GM20431 (cell line): ENCODE data around the gene TCAIM.
"Not testable (repeated sequence)": the region's sequence is repeated elsewhere in the genome, so short reads cannot be mapped to it uniquely, and the experiment has no call there.

Experiments
- in situ Hi-C: fragments of 300-500 bp; cut with MseI, MboI; formaldehyde crosslinking; loops from one replicate; pipeline ENCODE4 v1.15.0; 2020; ENCODE audit warnings: low sequenced_read_pairs; ENCODE audit not compliant: unreplicated experiment

Gene TCAIM

DNA sequence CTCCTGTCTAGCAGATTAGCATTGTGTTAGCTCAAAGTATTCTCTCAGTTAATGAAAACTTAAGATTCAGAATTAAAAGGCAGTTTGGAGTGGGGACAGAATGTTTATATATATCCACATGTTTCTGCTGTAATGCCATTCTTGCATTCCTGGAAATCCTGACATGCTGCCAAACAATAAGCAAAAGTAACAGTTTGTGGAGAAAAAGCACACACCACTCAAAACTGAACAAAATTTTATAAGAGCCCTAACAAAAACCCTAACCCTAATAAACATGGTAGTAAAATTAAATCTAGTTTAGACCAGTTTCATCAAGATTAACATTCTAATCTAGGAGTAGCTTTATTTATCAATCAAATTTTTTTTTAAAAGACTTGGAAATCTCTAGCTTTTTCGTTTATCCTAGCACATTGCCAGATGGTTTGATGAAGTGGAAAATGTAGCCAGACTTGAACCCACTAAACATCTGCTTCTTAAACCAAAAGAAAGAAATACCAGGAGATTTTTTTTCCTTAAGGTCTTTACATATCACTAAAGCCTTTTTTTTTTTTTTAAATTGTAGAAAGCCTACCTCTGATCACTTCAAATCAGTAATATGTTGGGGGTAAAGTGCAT, 3.7 kb downstream of the TCAIM start:
- in situ Hi-C loops: no loop called here

DNA sequence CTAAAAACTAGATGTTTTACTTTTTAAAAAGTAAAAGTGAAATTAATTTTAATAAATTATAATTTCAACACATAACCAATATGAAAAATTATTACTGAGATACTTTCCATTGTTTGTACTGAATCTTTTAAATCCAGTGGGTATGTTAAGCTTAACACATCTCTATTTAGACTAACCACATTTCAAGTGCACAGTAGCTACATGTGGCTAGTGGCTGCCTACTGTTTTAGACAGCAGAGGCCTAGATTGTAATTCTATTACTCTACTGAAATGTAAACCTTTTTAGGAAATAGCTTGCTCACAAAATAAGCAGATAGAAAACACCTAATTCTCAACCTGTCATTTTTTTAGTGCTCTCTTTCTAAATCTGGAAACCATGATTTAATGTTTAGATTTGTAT, 4.9 kb downstream of the TCAIM start:
- in situ Hi-C loops: no loop called here

DNA sequence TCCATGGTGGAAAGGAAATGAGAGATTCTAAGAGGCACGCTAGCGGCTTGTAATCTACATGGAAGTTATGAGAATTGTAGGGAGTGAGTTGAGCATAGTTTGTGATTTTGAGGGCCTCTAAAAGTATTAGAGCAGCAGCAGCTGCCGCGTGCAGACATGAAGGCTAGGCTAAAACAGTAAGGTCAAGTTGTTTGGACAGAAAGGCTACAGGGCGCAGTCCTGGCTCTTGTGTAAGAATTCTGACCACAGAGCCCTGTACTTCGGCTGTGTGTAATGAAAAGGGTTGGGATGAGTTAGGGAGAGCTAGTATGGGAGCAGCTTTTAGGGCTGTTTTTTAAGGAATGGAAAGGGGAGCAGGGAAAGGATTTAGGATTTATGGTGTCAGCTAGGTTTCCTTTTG, 8.0 kb downstream of the TCAIM start:
- in situ Hi-C loops: not testable (repeated sequence)

DNA sequence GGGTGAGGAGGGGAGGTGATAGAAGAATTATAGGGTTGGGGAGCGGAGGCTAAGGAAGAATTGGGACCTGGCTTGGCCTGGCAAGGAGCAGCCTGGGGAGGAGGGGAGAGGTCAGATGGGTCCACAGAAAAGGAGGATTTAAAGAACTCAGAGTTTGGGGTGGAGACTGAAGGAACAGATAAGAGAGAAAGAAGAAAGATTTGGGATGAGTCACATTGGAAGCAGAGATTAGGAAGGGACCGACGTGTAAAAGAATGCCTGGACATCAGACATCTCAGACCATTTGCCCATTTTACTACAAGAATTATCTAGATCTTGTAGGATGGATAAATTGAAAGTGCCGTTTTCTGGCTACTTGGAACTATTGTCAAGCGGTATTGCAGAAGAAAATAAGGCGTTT, 10.4 kb downstream of the TCAIM start:
- in situ Hi-C loops: no loop called here

DNA sequence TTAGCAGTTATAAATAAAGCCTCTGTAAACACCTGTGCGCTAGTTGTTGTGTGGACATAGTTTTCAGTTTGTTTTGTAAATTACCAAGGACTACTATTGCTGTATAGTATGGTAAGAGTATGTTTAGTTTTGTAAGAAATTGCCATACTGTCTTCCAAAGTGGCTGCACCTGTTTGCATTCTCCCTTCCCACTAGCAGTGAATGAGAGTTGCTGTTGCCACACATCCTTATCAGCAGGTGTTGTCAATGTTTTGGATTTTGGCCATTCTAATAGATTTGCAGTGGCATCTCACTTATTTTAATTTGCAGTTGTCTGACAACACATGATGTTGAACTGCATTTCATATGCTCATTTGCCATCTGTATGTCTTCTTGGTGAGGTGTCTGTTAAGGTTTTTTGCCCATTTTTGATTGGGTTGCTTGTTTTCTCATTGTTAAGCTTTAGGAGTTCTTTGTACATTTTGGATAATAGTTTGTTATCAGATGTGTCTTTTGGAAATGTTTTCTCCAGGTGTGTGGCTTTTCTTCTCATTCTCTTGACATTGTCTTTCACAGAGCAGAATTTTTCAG, 14.9 kb downstream of the TCAIM start:
- in situ Hi-C loops: no loop called here

DNA sequence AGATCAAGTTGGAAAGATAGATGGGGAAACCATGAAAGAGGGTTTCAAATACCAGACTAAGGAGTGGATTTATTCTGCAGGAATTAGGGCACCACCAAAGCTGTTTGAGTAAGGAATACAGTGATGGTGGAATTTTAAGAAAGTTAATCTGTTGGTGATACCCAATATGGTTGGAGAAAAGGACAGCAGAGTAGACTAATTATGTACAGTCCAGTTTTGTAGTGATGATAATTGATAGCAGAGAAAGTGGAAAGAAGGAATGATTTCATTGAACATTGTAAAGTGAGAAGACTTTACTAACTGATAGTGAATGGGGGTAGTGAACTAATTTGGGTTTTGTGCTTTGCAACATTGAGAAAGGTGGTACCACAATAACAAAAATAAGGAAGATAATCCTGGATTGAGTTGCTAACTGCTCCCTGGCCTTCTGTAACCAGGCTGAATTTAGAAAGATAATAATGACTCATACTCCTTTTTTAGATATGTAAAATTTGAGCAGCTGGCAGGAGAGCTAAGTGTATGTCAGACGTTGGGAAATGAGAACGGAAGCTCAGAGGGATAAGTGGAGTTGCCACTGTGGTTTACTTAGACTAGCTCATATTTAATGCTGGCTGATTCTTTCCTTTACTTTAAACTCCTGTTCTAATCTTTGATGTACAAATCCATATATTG, 16.9 kb downstream of the TCAIM start:
- in situ Hi-C loops: no loop called here

DNA sequence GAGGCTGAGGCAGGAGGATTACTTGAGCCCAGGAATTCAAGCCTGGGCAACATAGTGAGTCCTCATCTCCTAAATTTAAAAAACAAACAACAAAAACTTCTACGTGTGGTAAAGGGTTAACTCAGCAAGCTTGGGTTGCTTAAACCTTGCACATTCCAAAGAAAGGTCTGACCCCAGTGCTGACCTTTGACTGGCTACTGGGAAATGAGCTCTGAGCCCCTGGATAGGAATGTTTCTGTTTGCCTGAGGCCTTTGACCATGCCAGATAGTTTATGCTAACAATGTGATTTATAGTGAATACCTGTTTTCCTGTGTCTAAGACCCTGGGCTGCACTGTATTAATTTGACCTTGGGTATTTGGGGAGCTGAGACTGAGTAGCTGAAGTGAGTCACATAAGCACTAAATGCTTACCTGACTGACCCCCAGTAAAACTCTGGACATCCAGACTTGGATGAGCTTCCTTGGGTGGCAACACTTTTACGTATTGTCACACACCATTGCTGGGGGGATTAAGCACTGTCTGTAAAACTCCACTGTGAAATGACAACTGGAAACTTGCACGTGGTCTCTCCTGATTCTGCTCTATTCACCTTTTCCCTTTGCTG, 20.7 kb downstream of the TCAIM start:
- in situ Hi-C loops: no loop called here

DNA sequence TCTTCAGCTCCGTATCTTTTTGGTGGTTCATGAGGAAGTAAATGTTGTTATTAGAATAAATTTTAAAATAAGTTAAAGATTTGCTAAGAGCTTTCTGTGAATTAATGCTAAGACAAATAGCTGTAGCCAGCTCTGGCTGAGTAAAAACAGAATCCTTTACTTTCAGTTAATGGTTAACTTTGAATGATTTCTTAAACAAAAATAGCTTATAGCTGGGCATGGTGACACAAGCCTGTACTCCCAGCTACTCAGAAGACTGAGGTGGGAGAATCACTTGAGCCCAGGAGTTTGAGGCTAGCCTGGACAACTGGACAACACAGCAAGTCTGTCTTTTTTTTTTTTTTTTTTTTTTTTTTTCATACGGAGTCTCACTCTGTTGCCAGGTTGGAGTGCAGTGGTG, 25.0 kb downstream of the TCAIM start:
- in situ Hi-C loops: no loop called here

DNA sequence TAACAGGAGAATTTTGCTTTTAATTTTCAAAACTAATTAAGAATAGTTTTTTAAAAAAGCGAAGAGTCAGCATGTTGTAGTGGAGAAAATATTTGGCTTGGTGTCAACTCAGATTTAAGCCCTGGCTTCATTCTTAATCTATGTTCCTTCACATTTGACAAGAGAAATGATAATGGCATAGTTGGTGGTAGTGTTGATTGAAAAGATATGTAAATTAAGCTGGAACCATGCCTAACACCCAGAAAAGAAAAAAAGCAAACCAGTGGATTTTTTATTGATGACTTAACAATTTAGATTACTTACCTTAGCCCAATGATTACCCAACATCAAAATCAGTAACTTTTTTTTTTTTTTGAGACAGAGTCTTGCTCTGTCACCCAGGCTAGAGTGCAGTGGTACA, 27.4 kb downstream of the TCAIM start:
- in situ Hi-C loops: no loop called here

DNA sequence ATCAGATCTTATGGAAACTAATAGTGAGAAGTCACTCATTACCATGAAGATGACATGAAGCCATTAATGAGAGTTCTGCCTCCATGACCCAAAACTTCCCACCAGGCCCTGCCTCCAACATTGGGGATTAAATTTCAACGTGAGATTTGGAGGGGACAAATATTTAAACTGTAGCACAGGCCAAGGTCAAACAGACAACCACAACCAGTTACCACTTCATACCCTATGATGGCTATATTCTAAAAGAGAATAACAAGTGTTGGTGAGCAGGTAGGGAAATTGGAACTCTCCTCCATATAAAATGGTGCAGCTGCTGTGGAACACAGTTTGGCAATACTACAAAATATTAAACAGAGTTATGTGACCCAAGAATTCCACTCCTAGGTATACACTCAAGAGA, 36.9 kb downstream of the TCAIM start:
- in situ Hi-C loops: no loop called here

DNA sequence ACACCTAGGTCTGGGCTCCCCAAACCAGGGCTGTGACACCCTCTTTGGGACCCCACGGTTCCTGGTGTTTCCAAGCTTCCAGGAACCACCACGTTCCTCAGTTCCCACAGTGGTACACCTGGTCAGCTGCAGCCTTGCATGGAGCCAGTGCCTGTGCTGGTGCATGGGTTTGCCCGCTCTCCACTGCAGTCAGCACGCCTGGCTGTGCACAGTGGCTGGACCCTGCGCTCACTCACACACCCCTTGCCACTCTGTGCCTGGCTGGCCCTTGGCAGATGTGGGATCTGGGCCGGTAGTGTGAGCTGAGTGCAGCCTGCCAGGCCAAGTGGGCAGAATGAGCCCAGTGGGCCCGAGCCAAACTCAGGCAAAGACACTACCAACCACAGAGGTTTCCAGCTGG, 48.8 kb downstream of the TCAIM start:
- in situ Hi-C loops: no loop called here

DNA sequence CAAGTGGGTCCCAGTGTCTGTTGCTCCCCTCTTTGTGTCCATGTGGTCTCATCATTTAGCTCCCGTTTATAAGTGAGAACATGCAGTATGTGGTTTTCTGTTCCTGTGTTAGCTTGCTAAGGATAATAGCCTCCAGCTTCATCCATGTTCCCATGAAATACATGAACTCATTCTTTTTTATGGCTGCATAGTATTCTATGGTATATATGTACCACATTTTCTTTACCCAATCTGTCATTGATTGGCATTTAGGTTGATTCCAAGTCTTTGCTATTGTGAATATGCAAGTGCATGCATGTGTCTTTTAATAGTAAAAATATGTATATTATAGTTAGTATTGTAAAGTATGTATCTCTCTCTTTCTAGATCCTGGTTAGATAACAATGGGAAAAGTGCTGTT, 53.9 kb downstream of the TCAIM start:
- in situ Hi-C loops: no loop called here

DNA sequence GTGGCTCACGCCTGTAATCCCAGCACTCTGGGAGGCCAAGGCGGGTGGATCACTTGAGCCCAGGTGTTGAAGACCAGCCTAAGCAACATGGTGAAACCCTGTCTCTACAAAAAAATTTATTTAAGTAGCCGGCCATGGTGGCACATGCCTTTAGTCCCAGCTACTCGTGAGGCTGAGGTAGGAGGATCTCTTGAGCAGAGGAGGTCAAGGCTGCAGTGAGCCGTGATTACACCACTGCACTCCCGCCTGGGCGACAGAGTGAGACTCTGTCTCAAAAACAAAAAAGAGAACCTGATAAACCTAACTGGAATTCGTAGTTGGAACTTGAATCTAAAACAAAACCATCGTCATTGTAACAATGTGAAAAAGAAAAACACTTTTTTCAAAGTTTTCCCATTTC, 57.1 kb downstream of the TCAIM start:
- in situ Hi-C loops: no loop called here

DNA sequence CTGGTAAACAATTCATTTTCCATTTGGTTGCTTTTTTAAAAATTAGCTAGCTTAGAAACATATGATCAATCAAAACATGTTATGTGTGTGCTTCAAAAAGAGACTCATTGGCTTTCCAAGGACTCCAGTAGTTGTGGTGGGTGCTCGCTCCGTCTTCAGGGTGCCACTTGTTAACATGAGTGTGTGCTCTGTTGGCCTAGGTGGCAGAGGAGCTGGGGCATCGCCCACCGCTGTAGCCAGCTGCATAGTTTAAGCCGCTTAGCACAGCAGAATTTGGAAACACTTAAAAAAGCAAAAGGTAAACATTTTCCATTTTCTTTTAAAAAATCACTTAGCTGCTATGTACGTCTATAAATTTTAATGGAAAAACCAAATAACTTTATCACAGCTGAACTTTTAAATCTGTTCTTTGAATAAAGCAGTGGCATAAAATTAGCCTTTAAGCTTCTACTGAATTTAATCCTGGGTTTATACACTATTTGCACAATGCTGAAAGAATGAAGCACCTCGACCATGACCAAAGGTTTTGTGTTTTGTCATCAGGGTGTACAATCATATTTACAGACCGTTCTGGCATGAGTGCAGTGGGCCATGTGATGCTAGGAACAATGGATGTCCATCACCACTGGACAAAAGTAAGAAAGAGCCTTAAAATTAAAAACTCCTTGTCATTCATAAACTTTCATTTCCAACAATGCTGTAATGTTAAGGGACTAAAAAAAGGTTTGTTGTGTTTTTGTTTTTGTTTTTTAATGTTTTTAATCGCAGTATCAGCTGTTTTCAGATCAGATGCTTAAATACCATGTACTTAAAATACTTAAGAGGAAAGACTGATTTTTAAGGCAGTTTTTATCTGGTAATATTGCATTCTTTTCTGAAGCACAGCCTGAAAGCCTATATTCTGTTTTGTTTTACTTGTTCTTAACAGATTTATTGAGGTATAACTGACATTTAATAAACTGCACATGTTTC, 57.9 kb downstream of the TCAIM start:
- in situ Hi-C loops: no loop called here

DNA sequence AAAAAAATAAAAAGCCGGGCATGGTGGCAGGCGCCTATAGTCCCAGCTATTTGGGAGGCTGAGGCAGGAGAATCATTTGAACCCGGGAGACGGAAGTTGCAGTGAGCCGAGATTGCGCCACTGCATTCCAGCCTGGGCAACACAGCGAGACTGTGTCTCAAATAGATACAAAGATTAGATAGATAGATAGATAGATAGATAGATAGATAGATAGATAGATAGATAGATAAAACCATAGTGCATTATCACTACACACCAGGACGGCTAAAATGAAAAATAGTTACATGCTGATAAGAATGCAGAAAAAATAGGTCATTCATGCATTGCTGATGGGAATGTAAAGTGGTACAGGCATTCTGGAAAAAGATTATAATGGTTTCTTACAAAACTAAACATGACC, 59.7 kb downstream of the TCAIM start:
- in situ Hi-C loops: not testable (repeated sequence)

DNA sequence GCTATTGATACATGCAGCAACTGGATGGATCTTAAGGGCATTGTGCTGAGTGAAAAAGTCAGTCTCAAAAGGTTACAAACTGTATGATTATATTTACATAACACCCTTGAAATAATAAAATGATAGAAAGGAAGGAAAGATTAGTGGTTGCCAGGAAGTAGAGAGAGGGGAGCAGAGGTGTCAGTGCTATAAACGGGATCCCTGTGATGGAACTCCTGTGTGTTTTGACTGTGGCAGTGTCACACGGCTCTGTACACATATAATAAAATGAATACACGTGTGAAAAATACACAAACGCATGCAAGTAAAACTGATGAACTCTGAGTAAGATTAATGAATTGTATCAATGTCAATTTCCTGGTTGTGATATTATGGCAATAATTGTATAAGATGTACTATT, 60.3 kb downstream of the TCAIM start:
- in situ Hi-C loops: no loop called here

DNA sequence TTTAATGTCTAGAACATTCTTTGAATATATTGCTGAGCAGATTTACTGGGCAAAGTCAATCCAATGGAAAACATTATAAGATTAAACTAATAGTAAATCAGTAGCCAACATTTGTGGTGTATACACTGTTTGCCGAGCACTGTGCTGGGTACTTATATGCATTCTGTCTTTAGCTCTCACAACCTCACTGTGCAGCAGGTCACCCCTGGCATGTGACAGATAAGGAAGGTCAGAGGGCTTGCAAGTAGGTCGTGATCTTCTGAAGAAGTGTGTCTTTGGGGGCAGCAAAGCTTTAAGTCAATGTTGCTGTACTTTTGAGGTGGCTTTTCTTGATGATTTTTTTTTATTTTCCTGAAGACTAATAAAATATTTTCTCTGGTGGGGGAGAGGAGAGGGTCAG, 62.2 kb downstream of the TCAIM start:
- in situ Hi-C loops: no loop called here

DNA sequence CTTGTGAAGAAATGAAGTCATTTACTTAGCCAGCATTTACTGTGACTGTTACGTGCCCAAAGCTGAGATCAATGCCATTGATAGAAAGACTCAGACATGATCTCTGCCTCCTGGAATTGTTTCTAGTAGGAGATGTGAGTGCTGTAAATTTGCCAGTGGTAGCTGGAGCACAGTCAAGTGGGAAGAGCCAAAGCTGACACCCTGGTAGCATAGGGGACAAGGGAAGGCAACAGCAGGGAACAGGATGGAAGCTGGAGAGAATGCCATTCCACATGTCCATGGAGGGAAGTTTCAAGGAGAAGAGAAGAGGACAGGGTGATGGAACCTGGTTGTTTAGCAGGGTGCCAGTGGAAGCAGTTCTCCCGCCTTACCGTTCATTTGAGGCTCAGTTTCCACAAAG, 64.0 kb downstream of the TCAIM start:
- in situ Hi-C loops: no loop called here

DNA sequence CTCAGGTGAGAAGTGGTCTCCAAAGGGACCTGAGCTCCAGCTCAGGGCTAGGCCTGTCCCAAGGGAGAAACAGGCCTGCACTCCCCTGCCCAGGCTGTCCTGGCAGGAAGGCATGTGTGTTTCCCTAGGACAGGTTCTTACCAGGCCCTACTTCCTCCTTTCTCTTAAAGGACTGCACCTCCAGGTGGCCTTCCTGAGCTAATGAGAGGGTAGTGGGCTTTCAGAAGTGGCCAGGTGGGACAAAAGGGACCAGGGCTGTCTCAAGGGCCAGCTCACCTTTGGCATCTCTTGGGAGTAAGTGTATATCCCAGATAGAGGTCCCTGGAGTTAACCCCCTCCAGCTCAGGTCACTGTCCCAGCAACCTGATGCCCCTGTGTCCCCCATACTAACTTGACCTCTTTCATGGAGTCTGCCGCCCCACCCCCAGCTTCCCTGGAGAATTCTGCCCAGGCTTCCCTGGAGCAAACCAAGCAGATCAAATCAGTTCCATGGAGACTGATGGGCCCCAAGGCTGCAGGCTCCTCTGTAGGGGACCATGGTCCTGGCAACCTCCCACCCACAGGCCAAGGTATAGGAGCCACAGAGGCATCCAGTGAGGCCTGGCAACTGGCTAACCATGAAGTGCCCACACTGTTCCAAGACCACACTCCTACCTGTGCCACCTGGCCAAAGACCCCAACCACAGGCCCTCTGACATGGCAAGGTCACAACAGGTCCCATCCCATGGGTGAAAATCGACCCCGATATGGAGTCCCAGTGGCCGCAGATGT, 71.3 kb downstream of the TCAIM start:
- in situ Hi-C loops: no loop called here
